ENCODE results near the gene ATM.

DNA sequence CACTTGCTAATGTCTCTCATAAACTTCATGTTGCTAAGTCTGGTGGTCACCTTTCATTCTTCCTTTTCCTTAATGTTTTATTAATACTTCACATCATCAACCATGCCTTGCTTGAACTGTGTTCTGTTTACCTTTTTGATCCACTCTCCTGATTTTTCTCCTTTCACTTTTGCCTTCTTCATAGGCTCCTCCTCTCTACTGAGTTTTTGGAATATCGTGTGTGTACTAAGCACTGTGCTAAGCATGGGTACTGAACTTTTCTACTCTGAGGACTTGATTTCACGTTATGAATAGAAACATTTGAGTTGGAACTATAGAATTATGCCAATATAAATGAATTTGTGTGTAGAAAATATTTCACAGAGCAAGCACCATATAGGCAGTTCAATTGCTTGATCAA, 90.6 kb downstream of the ATM start:
- TF ChIP-seq, protein P1, sequence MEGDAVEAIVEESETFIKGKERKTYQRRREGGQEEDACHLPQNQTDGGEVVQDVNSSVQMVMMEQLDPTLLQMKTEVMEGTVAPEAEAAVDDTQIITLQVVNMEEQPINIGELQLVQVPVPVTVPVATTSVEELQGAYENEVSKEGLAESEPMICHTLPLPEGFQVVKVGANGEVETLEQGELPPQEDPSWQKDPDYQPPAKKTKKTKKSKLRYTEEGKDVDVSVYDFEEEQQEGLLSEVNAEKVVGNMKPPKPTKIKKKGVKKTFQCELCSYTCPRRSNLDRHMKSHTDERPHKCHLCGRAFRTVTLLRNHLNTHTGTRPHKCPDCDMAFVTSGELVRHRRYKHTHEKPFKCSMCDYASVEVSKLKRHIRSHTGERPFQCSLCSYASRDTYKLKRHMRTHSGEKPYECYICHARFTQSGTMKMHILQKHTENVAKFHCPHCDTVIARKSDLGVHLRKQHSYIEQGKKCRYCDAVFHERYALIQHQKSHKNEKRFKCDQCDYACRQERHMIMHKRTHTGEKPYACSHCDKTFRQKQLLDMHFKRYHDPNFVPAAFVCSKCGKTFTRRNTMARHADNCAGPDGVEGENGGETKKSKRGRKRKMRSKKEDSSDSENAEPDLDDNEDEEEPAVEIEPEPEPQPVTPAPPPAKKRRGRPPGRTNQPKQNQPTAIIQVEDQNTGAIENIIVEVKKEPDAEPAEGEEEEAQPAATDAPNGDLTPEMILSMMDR (conservative IDR thresholded peaks at IDR 0.05 in 1 of 2, IDR thresholded peaks at IDR 0.05 in 1 of 2; ENCODE audit: extremely low read depth in 1 of 2, insufficient read depth in 1 of 2, low read depth in 1 of 2, low read length in 2 of 2) = no peak
- no peak for TF ChIP-seq EZH2 (IDR thresholded peaks at IDR 0.05; ENCODE audit: borderline replicate concordance, low read length)
